GM23248 (cell line): Measurements from ENCODE around the gene CD38. TPM values are rescaled to one million over a fixed set of nuclear protein-coding genes. Genes with fewer than 3 reads are reported as not detected.
"Not testable (repeated sequence)": the region's sequence is repeated elsewhere in the genome, so short reads cannot be mapped to it uniquely, and the experiment has no call there.

ENCODE experiments used
- DNase-seq: peaks from one replicate; pipeline ENCODE4 v3.0.0-alpha.2; 2015
- H2AFZ ChIP-seq: fragments of 200-600 bp; sonication (generic); 2 replicates; pipeline ENCODE4 v1.6.1; 2016; ENCODE audit warnings: antibody characterized with exemption
- H3F3A ChIP-seq: fragments of 200-600 bp; sonication (generic); 2 replicates; pipeline ENCODE4 v1.6.1; 2016; ENCODE audit warnings: mild to moderate bottlenecking, antibody characterized with exemption, mixed run types; ENCODE audit not compliant: insufficient read depth
- H3K27ac ChIP-seq: fragments of 200-600 bp; sonication (generic); 2 replicates; pipeline ENCODE4 v1.5.1; 2016; ENCODE audit warnings: mild to moderate bottlenecking
- H3K27me3 ChIP-seq: fragments of 200-600 bp; sonication (generic); replicated peaks from 2 replicates; pipeline ENCODE4 v1.6.1; 2016; ENCODE audit warnings: mild to moderate bottlenecking; ENCODE audit not compliant: insufficient read depth
- H3K36me3 ChIP-seq: fragments of 200-600 bp; sonication (generic); 2 replicates; pipeline ENCODE4 v1.6.1; 2016; ENCODE audit warnings: low read depth, mild to moderate bottlenecking
- H3K4me1 ChIP-seq: fragments of 200-600 bp; sonication (generic); 2 replicates; pipeline ENCODE4 v1.6.1; 2016; ENCODE audit warnings: mild to moderate bottlenecking; ENCODE audit not compliant: insufficient read depth
- H3K4me2 ChIP-seq: fragments of 200-600 bp; sonication (generic); one replicate; pipeline ENCODE4 v1.6.1; 2016; ENCODE audit warnings: mild to moderate bottlenecking; ENCODE audit not compliant: unreplicated experiment
- H3K4me3 ChIP-seq: fragments of 200-600 bp; sonication (generic); 2 replicates; pipeline ENCODE4 v1.5.1; 2016; ENCODE audit warnings: mild to moderate bottlenecking
- H3K79me2 ChIP-seq: fragments of 200-600 bp; sonication (generic); 2 replicates; pipeline ENCODE4 v1.6.1; 2016; ENCODE audit warnings: mild to moderate bottlenecking; ENCODE audit not compliant: insufficient read depth
- H3K9ac ChIP-seq: fragments of 200-600 bp; sonication (generic); 2 replicates; pipeline ENCODE4 v1.6.1; 2016; ENCODE audit warnings: mild to moderate bottlenecking
- H3K9me2 ChIP-seq: fragments of 200-600 bp; sonication (generic); 2 replicates; pipeline ENCODE4 v1.6.1; 2016; ENCODE audit warnings: mixed run types, mild to moderate bottlenecking, moderate library complexity; ENCODE audit not compliant: insufficient read depth
- H3K9me3 ChIP-seq: fragments of 200-600 bp; sonication (generic); one replicate; pipeline ENCODE4 v1.6.1; 2017; ENCODE audit warnings: low read depth
- H4K20me1 ChIP-seq: fragments of 200-600 bp; sonication (generic); 2 replicates; pipeline ENCODE4 v1.6.0; 2016; ENCODE audit not compliant: insufficient read depth
- EZH2 ChIP-seq: fragments of 200-600 bp; sonication (generic); IDR thresholded peaks from 2 replicates; pipeline ENCODE4 v1.6.1; 2018; ENCODE audit warnings: antibody characterized with exemption, mild to moderate bottlenecking; ENCODE audit not compliant: insufficient read depth, poor library complexity, severe bottlenecking
- EZH2phosphoT487 ChIP-seq: fragments of 200-600 bp; sonication (generic); IDR thresholded peaks from 2 replicates; pipeline ENCODE4 v1.6.1; 2018; ENCODE audit warnings: antibody characterized with exemption, moderate library complexity, mild to moderate bottlenecking, low read depth; ENCODE audit not compliant: insufficient read depth
- WGBS, 2 experiments: methylation state at CpG; one replicate each; pipeline ENCODE4 v1.1.6; 2015 to 2017; ENCODE audit warnings: low lambda C conversion rate in 2 of 2, low coverage in 1 of 2; ENCODE audit errors: missing lambda C conversion rate in 2 of 2; 5-methylcytosine and 5-hydroxymethylcytosine counted together
- in situ Hi-C: fragments of 300-500 bp; cut with MboI; formaldehyde crosslinking; loops from 2 replicates; pipeline ENCODE4 v1.15.0; 2020
- polyA plus RNA-seq: library from polyadenylated mRNA; unstranded; fragments of >200 nt; fragmentation: Nextera tagmentation; extraction: Ambion mirVana; gene quantifications from 2 replicates; pipeline ENCODE4 v1.2.1, GENCODE V29; 2016
- total RNA-seq: library from RNA; depleted of rRNA; stranded (reverse); fragments of >200 nt; shearing (Covaris generic); gene quantifications from 2 replicates; pipeline ENCODE4 v1.2.3, GENCODE V29; 2014; rRNA removed

Gene CD38
- total RNA-seq (not detected in 2 replicates), polyA plus RNA-seq (not detected in 2 replicates)

DNA sequence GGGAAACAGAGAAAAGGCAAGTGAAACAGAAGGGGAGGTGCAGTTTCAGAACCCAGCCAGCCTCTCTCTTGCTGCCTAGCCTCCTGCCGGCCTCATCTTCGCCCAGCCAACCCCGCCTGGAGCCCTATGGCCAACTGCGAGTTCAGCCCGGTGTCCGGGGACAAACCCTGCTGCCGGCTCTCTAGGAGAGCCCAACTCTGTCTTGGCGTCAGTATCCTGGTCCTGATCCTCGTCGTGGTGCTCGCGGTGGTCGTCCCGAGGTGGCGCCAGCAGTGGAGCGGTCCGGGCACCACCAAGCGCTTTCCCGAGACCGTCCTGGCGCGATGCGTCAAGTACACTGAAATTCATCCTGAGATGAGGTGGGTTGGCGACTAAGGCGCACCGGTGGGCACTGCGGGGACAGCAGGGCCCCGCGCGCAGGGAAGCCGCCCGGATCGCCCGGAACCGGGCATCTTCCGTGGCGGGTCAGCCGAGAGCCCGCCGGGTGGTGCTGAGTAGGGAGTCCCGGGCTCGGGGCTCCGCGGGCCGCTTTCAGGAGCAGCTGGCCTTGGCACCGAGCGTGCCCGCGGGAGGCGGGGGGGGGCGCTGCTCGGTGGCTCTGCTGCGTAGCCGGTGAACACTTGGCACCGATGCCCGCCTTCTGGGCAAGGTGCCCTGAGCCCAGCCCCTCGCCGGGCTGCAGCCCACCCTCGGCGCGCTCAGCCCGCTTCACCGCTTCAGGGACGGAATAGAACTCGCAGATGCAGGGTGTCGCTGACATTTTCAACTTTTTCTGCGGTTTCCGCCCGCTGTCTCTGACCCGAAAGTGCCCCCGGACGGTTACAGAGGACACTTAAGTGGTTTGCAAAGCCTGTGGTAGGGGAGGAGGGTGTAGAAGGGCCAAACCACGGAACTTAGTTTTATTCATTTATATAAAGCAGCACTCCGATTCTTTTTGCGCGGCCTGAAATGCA is at the start of gene CD38:
Gene CD38 (plus strand): TSS at position 40 of the 953 bp plus-strand sequence. CDS start 87 bp downstream, at position 127.
- Histone ChIP-seq H3K4me1 (0 out of 2 replicates have a peak, but pooled peaks cover 4% of the 10 kb centered on the region), H2AFZ (peak within 1 kb of the TSS; percentile 74), H3K9me3 (no peaks in the 10 kb centered on the region), H3K9ac (no peak within 1 kb of the TSS), H3K4me2 (peak within 1 kb of the TSS; percentile 85), H3K27ac (no peak within 1 kb of the TSS), H3K9me2 (no peaks in the 10 kb centered on the region), H3K79me2 (no peaks in the 10 kb centered on the region), H4K20me1 (no peaks in the 10 kb centered on the region), H3K4me3 (peak within 1 kb of the TSS; percentile 58), H3F3A (no peaks in the 10 kb centered on the region), H3K36me3 (no peaks in the 10 kb centered on the region), H3K27me3 (peaks cover 39% of the 10 kb centered on the region)
- 4% methylated on average over 62 to 67 of the region's 76 CpGs for WGBS, 2 experiments
- in situ Hi-C loops = no loop called here
- DNase-seq = peak; percentile 41
- TF ChIP-seq EZH2phosphoT487 (no peak), EZH2 (no peak)

GRCh38 chr4:15729910-15730533 is 48.1 kb upstream of the CD38 start:
- WGBS, 2 experiments = 22 to 26% methylated on average over 3 of the region's 3 CpGs
- peak; percentile 62 for DNase-seq
- in situ Hi-C loops = no loop called here

DNA sequence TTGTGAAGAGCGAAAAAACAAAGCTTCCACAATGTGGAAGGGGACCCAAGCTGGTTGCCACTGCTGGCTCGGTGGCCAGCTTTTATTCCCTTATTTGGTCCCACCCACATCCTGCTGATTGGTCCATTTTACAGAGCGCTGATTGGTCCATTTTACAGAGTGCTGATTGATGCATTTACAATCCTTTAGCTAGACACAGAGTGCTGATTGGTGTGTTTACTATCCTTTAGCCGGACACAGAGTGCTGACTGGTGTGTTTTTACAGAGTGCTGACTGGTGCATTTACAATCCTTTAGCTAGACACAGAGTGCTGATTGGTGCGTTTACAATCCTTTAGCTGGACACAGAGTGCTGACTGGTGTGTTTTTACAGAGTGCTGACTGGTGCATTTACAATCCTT is 45.1 kb upstream of the CD38 start:
- H3K9me2 ChIP-seq, H2AFZ ChIP-seq, H3K27ac ChIP-seq, H4K20me1 ChIP-seq, DNase-seq, H3K9ac ChIP-seq, H3K36me3 ChIP-seq, in situ Hi-C loops, H3K4me3 ChIP-seq, H3K79me2 ChIP-seq, H3K9me3 ChIP-seq, H3K4me1 ChIP-seq, H3F3A ChIP-seq, H3K4me2 ChIP-seq, H3K27me3 ChIP-seq: not testable (repeated sequence)
- WGBS, 2 experiments = 71 to 72% methylated on average over 5 of the region's 5 CpGs

More at GRCh38 chr4:15729910-15730533, 48.1 kb upstream of the CD38 start:
- TF ChIP-seq EZH2phosphoT487 (no peak), EZH2 (no peak)
- Histone ChIP-seq H3K27me3 (no peaks in the 10 kb centered on the region), H3K27ac (no peak overlapping the region), H3K79me2 (no peaks in the 10 kb centered on the region), H3F3A (no peaks in the 10 kb centered on the region), H2AFZ (no peak overlapping the region), H3K4me1 (no peaks in the 10 kb centered on the region), H4K20me1 (no peaks in the 10 kb centered on the region), H3K9me2 (no peaks in the 10 kb centered on the region), H3K4me2 (no peak overlapping the region), H3K9ac (no peak overlapping the region), H3K36me3 (no peaks in the 10 kb centered on the region), H3K9me3 (no peaks in the 10 kb centered on the region), H3K4me3 (no peak overlapping the region)

DNA sequence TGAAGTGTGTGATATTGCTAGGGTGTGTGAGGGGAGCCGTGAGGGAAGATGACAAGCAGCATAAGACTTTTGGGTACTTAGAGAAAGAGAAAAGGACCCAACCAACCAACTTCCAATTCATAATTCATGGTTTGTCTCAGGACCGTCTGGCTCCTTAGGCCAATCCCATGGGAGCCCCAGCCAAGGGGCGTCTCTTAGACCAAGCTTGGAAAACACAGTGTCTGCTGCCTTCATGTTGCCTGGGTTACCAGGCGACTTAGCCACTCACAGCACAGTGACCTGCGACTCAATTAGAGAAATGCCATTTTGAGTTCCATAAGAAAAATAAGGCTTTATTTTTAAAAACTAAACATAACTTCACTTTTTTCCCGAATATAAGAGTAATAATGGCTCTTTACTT is 42.6 kb upstream of the CD38 start:
- no peaks in the 10 kb centered on the region for H3K9me2 ChIP-seq
- H3K4me3 ChIP-seq = no peak overlapping the region
- H3K36me3 ChIP-seq = no peaks in the 10 kb centered on the region
- no peaks in the 10 kb centered on the region for H3K79me2 ChIP-seq
- 69 to 73% methylated on average over 6 of the region's 6 CpGs for WGBS, 2 experiments
- no peaks in the 10 kb centered on the region; the same call in 1 of the 2 replicates for H3K27me3 ChIP-seq
- no peak overlapping the region for H3K9ac ChIP-seq
- no peak for DNase-seq
- H3K4me1 ChIP-seq = 0 out of 2 replicates have a peak, but pooled peaks cover 9% of the 10 kb centered on the region
- H3F3A ChIP-seq = peaks cover 9% of the 10 kb centered on the region; the same call in 1 of the 2 replicates
- H3K4me2 ChIP-seq = no peak overlapping the region
- no peak overlapping the region for H3K27ac ChIP-seq
- no peaks in the 10 kb centered on the region for H3K9me3 ChIP-seq
- H4K20me1 ChIP-seq = no peaks in the 10 kb centered on the region
- in situ Hi-C loops = no loop called here
- TF ChIP-seq EZH2 (no peak), EZH2phosphoT487 (no peak)
- no peak overlapping the region for H2AFZ ChIP-seq
